OCI-LY3 (cell line): Measurements from ENCODE around the gene BRI3.

Source experiments
- H2AFZ ChIP-seq: fragments of 200-600, 300-600 bp; shearing (Covaris generic); 2 replicates; pipeline ENCODE4 v1.6.0; 2014; ENCODE audit warnings: antibody characterized with exemption, low read depth, low read length
- H3K27ac ChIP-seq: fragments of 200-600, 300-600 bp; sonication (generic); 2 replicates; pipeline ENCODE4 v1.5.1; 2014; ENCODE audit warnings: mild to moderate bottlenecking, low read length, moderate library complexity, mixed read lengths
- H3K27me3 ChIP-seq: fragments of 200-600, 300-600 bp; sonication (generic); 2 replicates; pipeline ENCODE4 v1.6.1; 2014; ENCODE audit warnings: low read depth, low read length, mixed read lengths
- H3K36me3 ChIP-seq: fragments of 200-600, 300-600 bp; sonication (generic); replicated peaks from 2 replicates; pipeline ENCODE3; 2014; ENCODE audit warnings: low read depth, low read length, mixed read lengths
- H3K4me1 ChIP-seq: fragments of 300-600, 200-600 bp; sonication (generic); 2 replicates; pipeline ENCODE4 v1.6.1; 2014; ENCODE audit warnings: low read length, mixed read lengths
- H3K4me2 ChIP-seq: fragments of 200-600, 300-600 bp; sonication (generic); 2 replicates; pipeline ENCODE4 v1.6.1; 2014; ENCODE audit warnings: low read length, mixed read lengths
- H3K4me3 ChIP-seq: fragments of 300-600, 200-600 bp; sonication (generic); 2 replicates; pipeline ENCODE4 v1.5.1; 2014; ENCODE audit warnings: antibody characterized with exemption, mild to moderate bottlenecking, low read length, moderate library complexity
- H3K79me2 ChIP-seq: fragments of 300-600, 200-600 bp; shearing (Covaris generic); 2 replicates; pipeline ENCODE4 v1.6.1; 2014; ENCODE audit warnings: mild to moderate bottlenecking, low read length, mixed read lengths
- H3K9ac ChIP-seq: fragments of 300-600, 200-600 bp; shearing (Covaris generic); 2 replicates; pipeline ENCODE4 v1.6.0; 2014; ENCODE audit warnings: mild to moderate bottlenecking, low read length, moderate library complexity
- H3K9me3 ChIP-seq: fragments of 200-600, 300-600 bp; shearing (Covaris generic); 2 replicates; pipeline ENCODE4 v1.6.1; 2014; ENCODE audit warnings: low read length, mixed read lengths; ENCODE audit not compliant: insufficient read depth
- H4K20me1 ChIP-seq: fragments of 200-600, 300-600 bp; sonication (generic); 2 replicates; pipeline ENCODE4 v1.6.1; 2016; ENCODE audit warnings: low read length, mixed read lengths; ENCODE audit not compliant: insufficient read depth
- CTCF ChIP-seq: fragments of 200-600, 300-600 bp; sonication (generic); IDR thresholded peaks from 2 replicates; pipeline ENCODE4 v1.5.1; 2014; ENCODE audit warnings: antibody characterized with exemption, low read length, low read depth
- EZH2phosphoT487 ChIP-seq: fragments of 200-600 bp; shearing (Covaris generic); IDR thresholded peaks from 2 replicates; pipeline ENCODE4 v1.6.1; 2018; ENCODE audit warnings: antibody characterized with exemption, mixed run types, low read depth

The BRI3 gene

GRCh38 chr7:98280791-98281756, at the start of gene BRI3:
Gene BRI3, plus strand, starts transcription at chr7:98281686. Its CDS starts 110 bp downstream, at chr7:98281796.
- TF ChIP-seq CTCF (no peak), EZH2phosphoT487 (no peak)
- peak within 1 kb of the TSS; percentile 94 for H3K4me3 ChIP-seq
- peak within 1 kb of the TSS; percentile 97 for H3K4me2 ChIP-seq
- peaks cover 31% of the 10 kb centered on the region for H4K20me1 ChIP-seq
- peaks cover 3% of the 10 kb centered on the region for H3K36me3 ChIP-seq
- H3K4me1 ChIP-seq: peaks cover 9% of the 10 kb centered on the region
- peak within 1 kb of the TSS; percentile 80 for H3K9ac ChIP-seq
- H3K27me3 ChIP-seq: no peaks in the 10 kb centered on the region
- H3K79me2 ChIP-seq: peaks cover 33% of the 10 kb centered on the region
- no peaks in the 10 kb centered on the region for H3K9me3 ChIP-seq
- H2AFZ ChIP-seq: peak within 1 kb of the TSS; percentile 91
- H3K27ac ChIP-seq: peak within 1 kb of the TSS; percentile 31; the same call in 1 of the 2 replicates

GRCh38 chr7:98232263-98232585, 49.3 kb upstream of the BRI3 start:
- no peak overlapping the region for H3K27ac ChIP-seq
- no peaks in the 10 kb centered on the region for H3K27me3 ChIP-seq
- H4K20me1 ChIP-seq: no peaks in the 10 kb centered on the region
- H3K79me2 ChIP-seq: no peaks in the 10 kb centered on the region
- no peaks in the 10 kb centered on the region for H3K9me3 ChIP-seq
- no peak overlapping the region for H3K4me2 ChIP-seq
- no peaks in the 10 kb centered on the region for H3K36me3 ChIP-seq
- no peak overlapping the region for H3K4me3 ChIP-seq
- H2AFZ ChIP-seq: no peak overlapping the region
- no peak for TF ChIP-seq CTCF
- no peak for TF ChIP-seq EZH2phosphoT487
- no peaks in the 10 kb centered on the region for H3K4me1 ChIP-seq
- no peak overlapping the region for H3K9ac ChIP-seq

- no peak overlapping the region for H3K9ac ChIP-seq
- H3K27me3 ChIP-seq: no peaks in the 10 kb centered on the region
- H3K79me2 ChIP-seq: no peaks in the 10 kb centered on the region
- H3K4me1 ChIP-seq: no peaks in the 10 kb centered on the region
- H3K27ac ChIP-seq: no peak overlapping the region
- no peaks in the 10 kb centered on the region for H3K9me3 ChIP-seq
- no peak overlapping the region for H3K4me3 ChIP-seq
- H2AFZ ChIP-seq: no peak overlapping the region
- no peaks in the 10 kb centered on the region for H3K36me3 ChIP-seq
- no peak overlapping the region for H3K4me2 ChIP-seq
- TF ChIP-seq EZH2phosphoT487 (no peak), CTCF (no peak)
- no peaks in the 10 kb centered on the region for H4K20me1 ChIP-seq
Measured at GRCh38 chr7:98232799-98233198, 48.7 kb upstream of the BRI3 start.

GRCh38 chr7:98233219-98234070, 48.0 kb upstream of the BRI3 start:
- Histone ChIP-seq H4K20me1 (no peaks in the 10 kb centered on the region), H3K4me3 (no peak overlapping the region), H3K36me3 (no peaks in the 10 kb centered on the region), H3K9me3 (no peaks in the 10 kb centered on the region), H3K9ac (no peak overlapping the region), H3K4me2 (no peak overlapping the region), H3K27ac (no peak overlapping the region), H2AFZ (no peak overlapping the region), H3K27me3 (no peaks in the 10 kb centered on the region), H3K4me1 (no peaks in the 10 kb centered on the region), H3K79me2 (no peaks in the 10 kb centered on the region)
- TF ChIP-seq CTCF: no peak
- no peak for TF ChIP-seq EZH2phosphoT487
